PC-3 (cell line): ENCODE data around the gene SLC10A7. TPM values are rescaled to one million over a fixed set of nuclear protein-coding genes. Genes with fewer than 3 reads are reported as not detected.

Source experiments
- ATAC-seq: fragments of 200-7000 bp; cut with Tn5 transposase; 2 replicates; pipeline ENCODE4 v1.9.1; 2020; ENCODE audit warnings: mild to moderate bottlenecking, moderate library complexity
- BruUV-seq: library from RNA; stranded (reverse); fragments of 400-500 nt; replicated peaks from 2 replicates; lab custom pipeline; 2021; lab: Mats Ljungman, UMichigan
- CTCF ChIA-PET: fragments of 300-600 bp; sonication (Branson Sonifier 250); formaldehyde crosslinking; loops from one replicate; lab custom pipeline; 2022; ENCODE audit warnings: antibody characterized with exemption; lab: Charles Lee
- POLR2A ChIA-PET: fragments of 300-600 bp; sonication (Branson Sonifier 250); formaldehyde crosslinking; loops from one replicate; lab custom pipeline; 2022; ENCODE audit warnings: antibody characterized with exemption; ENCODE audit not compliant: unreplicated experiment; lab: Charles Lee
- DNase-seq: peaks from one replicate; pipeline ENCODE4 v3.0.0-alpha.2; 2015
- H2AFZ ChIP-seq: fragments of 300-600 bp; sonication (generic); 2 replicates; pipeline ENCODE4 v1.6.0; 2016; ENCODE audit warnings: antibody characterized with exemption, low read length
- H3F3A ChIP-seq: fragments of 300-600 bp; sonication (generic); one replicate; pipeline ENCODE4 v1.6.0; 2017; ENCODE audit warnings: antibody characterized with exemption, low read length, control low read depth, mild to moderate bottlenecking; ENCODE audit not compliant: unreplicated experiment
- H3K27ac ChIP-seq: fragments of 300-600 bp; sonication (generic); 2 replicates; pipeline ENCODE4 v1.5.1; 2016; ENCODE audit warnings: mild to moderate bottlenecking, low read length
- H3K27me3 ChIP-seq: fragments of 300-600 bp; sonication (generic); 2 replicates; pipeline ENCODE4 v1.6.1; 2016; ENCODE audit warnings: low read length, mixed read lengths
- H3K36me3 ChIP-seq: fragments of 300-600 bp; sonication (generic); 2 replicates; pipeline ENCODE4 v1.6.1; 2016; ENCODE audit warnings: low read depth, mixed run types, low read length, mixed read lengths
- H3K4me1 ChIP-seq: fragments of 300-600 bp; sonication (generic); 2 replicates; pipeline ENCODE4 v1.5.1; 2016; ENCODE audit warnings: low read length; ENCODE audit not compliant: insufficient read depth
- H3K4me2 ChIP-seq: fragments of 300-600 bp; sonication (generic); 2 replicates; pipeline ENCODE4 v1.6.0; 2016; ENCODE audit warnings: low read length
- H3K4me3 ChIP-seq: fragments of 300-600 bp; sonication (generic); 2 replicates; pipeline ENCODE4 v1.5.1; 2016; ENCODE audit warnings: mild to moderate bottlenecking, low read length, mixed read lengths
- H3K79me2 ChIP-seq: fragments of 300-600 bp; sonication (generic); 2 replicates; pipeline ENCODE4 v1.6.1; 2017; ENCODE audit warnings: low read length, mixed read lengths
- H3K9ac ChIP-seq: fragments of 300-600 bp; sonication (generic); 2 replicates; pipeline ENCODE4 v1.6.0; 2016; ENCODE audit warnings: mild to moderate bottlenecking, low read length
- H3K9me2 ChIP-seq: fragments of 300-600 bp; sonication (generic); replicated peaks from 2 replicates; pipeline ENCODE4 v1.6.1; 2016; ENCODE audit warnings: mixed run types, low read length, mixed read lengths
- H3K9me3 ChIP-seq: fragments of 300-600 bp; sonication (generic); 2 replicates; pipeline ENCODE4 v1.6.1; 2016; ENCODE audit warnings: low read length, mixed read lengths
- H4K20me1 ChIP-seq: fragments of 300-600 bp; sonication (generic); 2 replicates; pipeline ENCODE4 v1.6.1; 2016; ENCODE audit warnings: low read length, mixed read lengths
- CTCF ChIP-seq: fragments of 300-600 bp; sonication (generic); conservative IDR thresholded peaks from 2 replicates; pipeline ENCODE4 v1.5.1; 2017; ENCODE audit warnings: antibody characterized with exemption, low read depth, mild to moderate bottlenecking, low read length
- EZH2 ChIP-seq: fragments of 300-600 bp; sonication (generic); IDR thresholded peaks from one replicate; pipeline ENCODE4 v1.6.1; 2017; ENCODE audit warnings: antibody characterized with exemption, mild to moderate bottlenecking, low read length; ENCODE audit not compliant: unreplicated experiment
- EZH2phosphoT487 ChIP-seq: fragments of 300-600 bp; sonication (generic); IDR thresholded peaks from 2 replicates; pipeline ENCODE4 v1.6.1; 2018; ENCODE audit warnings: mild to moderate bottlenecking, antibody characterized with exemption, low read length, borderline replicate concordance
- intact Hi-C: fragments of 100-400 bp; cut with micrococcal nuclease; formaldehyde crosslinking; loops from 2 replicates; pipeline ENCODE4 v1.9.0; 2023
- total RNA-seq: library from RNA; depleted of rRNA; stranded (reverse); fragments of >200 nt; gene quantifications from 2 replicates; pipeline ENCODE4 v1.2.3, GENCODE V29; 2014

The SLC10A7 gene
- total RNA-seq, 1 experiment from 2014 or later: 9.1 TPM

DNA sequence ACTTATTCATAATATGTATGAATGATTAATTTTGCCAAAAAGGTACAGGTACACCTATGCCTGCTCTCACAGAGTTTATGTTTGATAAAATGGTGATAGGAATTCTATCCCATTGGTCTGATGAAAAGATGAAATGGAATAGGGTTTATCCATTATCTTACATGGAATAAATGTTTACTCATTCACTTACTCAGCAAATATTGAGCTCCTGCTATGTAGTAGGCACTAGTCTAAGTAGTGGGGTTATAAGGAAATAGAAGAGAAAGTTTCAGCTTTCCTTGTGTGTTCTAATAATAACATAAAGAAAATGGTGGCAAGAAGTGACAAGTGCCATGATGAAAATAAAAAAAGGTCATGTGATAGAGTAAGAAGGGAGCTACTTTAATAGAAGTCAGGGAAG is 12.4 kb upstream of the SLC10A7 start:
- H3K9ac ChIP-seq: no peak overlapping the region

DNA sequence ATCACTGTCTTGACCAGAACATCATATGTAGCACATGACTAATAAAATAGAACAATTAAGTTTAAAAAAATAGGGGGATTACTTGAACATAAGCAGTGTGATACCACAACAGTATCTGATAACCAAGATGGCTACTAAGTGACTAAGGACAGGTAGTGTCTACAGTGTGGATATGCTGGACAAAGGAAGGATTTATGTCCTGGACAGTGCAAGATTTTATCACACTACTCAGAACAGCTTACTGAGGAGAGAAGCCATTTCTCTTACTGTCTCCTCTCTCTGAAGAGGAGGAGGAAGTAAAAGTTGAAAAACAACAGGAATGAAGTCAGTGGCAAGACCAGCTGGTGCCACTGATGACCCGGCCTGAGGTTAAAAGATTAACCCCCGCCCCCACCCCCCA is 4.0 kb upstream of the SLC10A7 start:
- Histone ChIP-seq H3F3A (no peaks in the 10 kb centered on the region), H3K9me2 (no peaks in the 10 kb centered on the region), H3K4me2 (no peak overlapping the region), H3K9me3 (no peaks in the 10 kb centered on the region), H3K4me1 (peaks cover 4% of the 10 kb centered on the region; the same call in 1 of the 2 replicates), H3K79me2 (peaks cover 9% of the 10 kb centered on the region), H3K36me3 (no peaks in the 10 kb centered on the region), H3K27me3 (no peaks in the 10 kb centered on the region), H4K20me1 (no peaks in the 10 kb centered on the region), H2AFZ (no peak overlapping the region), H3K9ac (no peak overlapping the region), H3K4me3 (no peak overlapping the region), H3K27ac (no peak overlapping the region)
- DNase-seq (no peak), ATAC-seq (no peak)
- TF ChIP-seq EZH2phosphoT487 (no peak), CTCF (no peak), EZH2 (no peak)
- no TSS peak for BruUV-seq
- intact Hi-C loops: loop anchor here (10.0 kb wide), 1 partner anchor 389 kb away; no protein-coding TSS in a partner anchor
- CTCF ChIA-PET: no interaction called here
- POLR2A ChIA-PET: no interaction called here

More for the DNA sequence above, 12.4 kb upstream of the SLC10A7 start:
- ChIA-PET POLR2A (interaction anchor here (0.6 kb wide), 1 partner anchor 1414 kb away, joined by 3 read pairs; no protein-coding TSS in a partner anchor), CTCF (no interaction called here)
- Histone ChIP-seq H3K9me2 (no peaks in the 10 kb centered on the region), H3K27ac (no peak overlapping the region), H3K9me3 (no peaks in the 10 kb centered on the region), H3K4me2 (no peak overlapping the region), H2AFZ (no peak overlapping the region), H3F3A (no peaks in the 10 kb centered on the region), H3K4me1 (no peaks in the 10 kb centered on the region), H3K36me3 (no peaks in the 10 kb centered on the region), H3K27me3 (no peaks in the 10 kb centered on the region), H3K79me2 (no peaks in the 10 kb centered on the region), H4K20me1 (no peaks in the 10 kb centered on the region), H3K4me3 (no peak overlapping the region)
- TF ChIP-seq EZH2: no peak
- TF ChIP-seq EZH2phosphoT487: no peak
- TF ChIP-seq CTCF: no peak
- no TSS peak for BruUV-seq
- DNase-seq (no peak), ATAC-seq (no peak)
- intact Hi-C loops: no loop called here

GRCh38 chr4:146524663-146525062 is 2.9 kb upstream of the SLC10A7 start:
- H3K27ac ChIP-seq: no peak overlapping the region
- H3K79me2 ChIP-seq: peaks cover 19% of the 10 kb centered on the region
- no peaks in the 10 kb centered on the region for H3K36me3 ChIP-seq
- H3K4me3 ChIP-seq: no peak overlapping the region
- H3K9ac ChIP-seq: no peak overlapping the region
- no peak overlapping the region for H2AFZ ChIP-seq
- H3F3A ChIP-seq: no peaks in the 10 kb centered on the region
- H3K9me3 ChIP-seq: no peaks in the 10 kb centered on the region
- TF ChIP-seq EZH2: no peak
- TF ChIP-seq EZH2phosphoT487: no peak
- TF ChIP-seq CTCF: no peak
- ATAC-seq (no peak), DNase-seq (no peak)
- no peaks in the 10 kb centered on the region for H3K9me2 ChIP-seq
- H4K20me1 ChIP-seq: no peaks in the 10 kb centered on the region
- H3K27me3 ChIP-seq: no peaks in the 10 kb centered on the region
- no peak overlapping the region for H3K4me2 ChIP-seq
- peaks cover 10% of the 10 kb centered on the region; the same call in 1 of the 2 replicates for H3K4me1 ChIP-seq
- POLR2A ChIA-PET: no interaction called here
- no TSS peak for BruUV-seq
- CTCF ChIA-PET: interaction anchor here (0.6 kb wide), 1 partner anchor 180 kb away, joined by 7 read pairs; no protein-coding TSS in a partner anchor
- intact Hi-C loops: loop anchor here (10.0 kb wide), 1 partner anchor 390 kb away; no protein-coding TSS in a partner anchor
